NCI-H2081 treated with DMSO at 0.1 percent for 48 hours (cell line): ENCODE data around the gene RBM25.
"Not testable (repeated sequence)": the region's sequence is repeated elsewhere in the genome, so short reads cannot be mapped to it uniquely, and the experiment has no call there.

Experiments
- DNase-seq: peaks from one replicate; lab custom pipeline; 2025; lab: John Stamatoyannopoulos, UW

The RBM25 gene

GRCh38 chr14:73168691-73169090, 110.4 kb downstream of the RBM25 start:
- no peak for DNase-seq

- DNase-seq, result not testable (repeated sequence)
Observed at GRCh38 chr14:73169855-73170254, 111.5 kb downstream of the RBM25 start.

GRCh38 chr14:73170686-73171085, 112.4 kb downstream of the RBM25 start:
- no peak for DNase-seq

- no peak for DNase-seq
Observed at GRCh38 chr14:73172500-73172899, 114.2 kb downstream of the RBM25 start.

- DNase-seq, result no peak
Observed at GRCh38 chr14:73173092-73173735, 114.9 kb downstream of the RBM25 start.
